Thymus (tissue), 11 donors: ENCODE data around the gene SEMA4D. TPM values are rescaled to one million over a fixed set of nuclear protein-coding genes. Genes with fewer than 3 reads are reported as not detected.
A peak's percentile ranks its signal among the peaks of the same experiment; 100 is the strongest.

Experiments used
- DNase-seq, 9 donors: peaks; one replicate each; pipeline ENCODE4 v3.0.0-alpha.2; 2013; ENCODE audit warnings: low spot score in 9 of 9, low read depth in 6 of 9, missing footprints in 1 of 9
- H3K27ac ChIP-seq, 2 donors: one replicate each; pipeline ENCODE4 v1.5.1; 2013; ENCODE audit warnings: control low read depth in 1 of 2, low read depth in 1 of 2, low read length in 1 of 2, mild to moderate bottlenecking in 1 of 2, moderate library complexity in 1 of 2
- H3K27me3 ChIP-seq, 2 donors: one replicate each; pipeline ENCODE4 v1.5.1; 2013; ENCODE audit warnings: low read length in 1 of 2; ENCODE audit not compliant: control insufficient read depth in 2 of 2, insufficient read depth in 1 of 2
- H3K36me3 ChIP-seq, 2 donors: one replicate each; pipeline ENCODE4 v1.5.1; 2013; ENCODE audit warnings: low read length in 1 of 2, mild to moderate bottlenecking in 1 of 2, moderate library complexity in 1 of 2; ENCODE audit not compliant: control insufficient read depth in 2 of 2, insufficient read depth in 2 of 2
- H3K4me1 ChIP-seq, 2 donors: one replicate each; pipeline ENCODE4 v1.5.1; 2013; ENCODE audit warnings: low read length in 2 of 2; ENCODE audit not compliant: control insufficient read depth in 2 of 2, insufficient read depth in 2 of 2
- H3K4me3 ChIP-seq, 2 donors: one replicate each; pipeline ENCODE4 v1.5.1; 2013; ENCODE audit warnings: low read length in 2 of 2, control low read depth in 1 of 2, mild to moderate bottlenecking in 1 of 2
- H3K9me3 ChIP-seq, 2 donors: one replicate each; pipeline ENCODE4 v1.5.1; 2013; ENCODE audit warnings: low read length in 1 of 2, mild to moderate bottlenecking in 1 of 2; ENCODE audit not compliant: control insufficient read depth in 2 of 2, insufficient read depth in 1 of 2
- WGBS: extraction: QIAGEN DNeasy Blood & Tissue Kit; methylation state at CpG from one replicate; pipeline ENCODE4 v1.1.7; 2013; 5-methylcytosine and 5-hydroxymethylcytosine counted together
- polyA plus RNA-seq: library from polyadenylated mRNA; stranded (reverse); fragments of 200-250 nt; gene quantifications from one replicate; pipeline ENCODE4 v1.2.3, GENCODE V29; 2013
- total RNA-seq: library from RNA; stranded (reverse); fragments of 120-200 nt; gene quantifications from one replicate; pipeline ENCODE4 v1.2.4, GENCODE V29; 2013
- donor health status: healthy.

Gene SEMA4D
- total and polyA plus RNA-seq, 2 donors: 26.8 to 62.1 TPM

DNA sequence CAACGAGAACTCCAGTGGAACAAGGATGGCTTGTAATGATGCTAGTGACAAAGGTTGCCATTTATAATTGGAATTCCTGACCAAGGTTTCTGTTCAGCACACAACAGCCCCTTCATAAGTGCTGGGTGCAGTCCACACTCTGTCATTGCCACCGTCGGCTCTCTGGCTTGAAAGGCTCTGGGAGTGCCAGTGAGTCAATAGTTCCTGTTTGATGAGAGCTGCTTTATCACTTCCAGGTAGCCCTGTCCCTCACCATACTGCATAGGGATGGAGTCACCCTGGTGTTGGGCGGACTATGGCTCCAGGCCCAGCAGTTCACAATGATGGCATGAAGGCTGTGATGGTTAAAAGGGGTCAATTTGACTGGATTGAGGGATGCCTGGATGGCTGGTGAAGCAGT lies 34.6 kb upstream of the SEMA4D start:
- peaks cover 39 to 80% of the 10 kb centered on the region in 2 donors for H3K4me1 ChIP-seq

DNA sequence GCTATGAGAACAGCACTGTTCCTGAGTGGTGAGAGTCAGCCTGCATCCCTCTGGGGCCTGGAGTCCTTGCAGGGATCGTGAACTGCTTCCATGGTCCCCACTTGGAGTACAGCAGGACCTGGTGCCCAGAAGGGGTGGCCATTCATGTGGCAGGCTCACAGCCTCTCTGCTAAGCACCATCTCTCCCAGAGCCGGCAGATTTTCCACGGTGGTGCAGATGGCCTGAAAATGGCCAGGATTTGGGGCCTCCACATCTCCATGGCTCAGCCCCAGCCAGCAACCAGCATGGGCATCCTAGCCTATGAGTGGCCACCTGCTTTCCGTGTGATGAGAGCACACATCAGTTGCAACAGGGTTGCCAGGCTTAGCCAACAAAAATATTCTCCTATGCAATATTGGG lies 33.9 kb upstream of the SEMA4D start:
- H3K9me3 ChIP-seq: peaks cover 0 to 9% of the 10 kb centered on the region in 2 donors
- H3K4me3 ChIP-seq: no peak overlapping the region
- WGBS: 98% methylated on average over 4 of the region's 4 CpGs
- H3K27me3 ChIP-seq: no peaks in the 10 kb centered on the region
- H3K4me1 ChIP-seq: peaks cover 36 to 79% of the 10 kb centered on the region in 2 donors
- H3K27ac ChIP-seq: no peak overlapping the region
- DNase-seq: no peak
- H3K36me3 ChIP-seq: no peaks in the 10 kb centered on the region

More for the DNA sequence above, 34.6 kb upstream of the SEMA4D start:
- WGBS: 43% methylated on average over 4 of the region's 4 CpGs
- Histone ChIP-seq H3K27ac (no peak overlapping the region), H3K9me3 (peaks cover 0 to 6% of the 10 kb centered on the region in 2 donors), H3K27me3 (no peaks in the 10 kb centered on the region), H3K36me3 (no peaks in the 10 kb centered on the region), H3K4me3 (no peak overlapping the region)
- no peak for DNase-seq

DNA sequence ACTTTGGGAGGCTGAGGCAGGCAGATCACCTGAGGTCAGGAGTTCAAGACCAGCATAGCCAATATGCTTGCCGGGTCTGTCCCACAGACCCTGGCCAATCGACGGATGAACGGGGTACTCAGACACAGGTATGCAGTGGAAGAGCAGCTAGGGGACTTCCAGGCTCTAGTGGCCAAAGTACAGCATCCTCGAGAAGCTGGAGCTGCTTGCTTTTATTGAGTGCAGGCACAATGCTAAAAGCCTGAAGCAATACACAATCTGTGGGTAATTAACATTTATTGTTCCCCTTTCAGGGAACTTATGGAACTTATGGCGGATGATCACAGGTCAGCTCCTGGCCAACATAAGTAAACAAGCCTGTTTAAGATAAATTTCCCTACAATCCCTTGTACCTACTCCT lies 32.8 kb upstream of the SEMA4D start:
- no peak overlapping the region for H3K27ac ChIP-seq
- no peak for DNase-seq
- whole genome bisulfite sequencing: 90% methylated on average over 6 of the region's 6 CpGs

DNA sequence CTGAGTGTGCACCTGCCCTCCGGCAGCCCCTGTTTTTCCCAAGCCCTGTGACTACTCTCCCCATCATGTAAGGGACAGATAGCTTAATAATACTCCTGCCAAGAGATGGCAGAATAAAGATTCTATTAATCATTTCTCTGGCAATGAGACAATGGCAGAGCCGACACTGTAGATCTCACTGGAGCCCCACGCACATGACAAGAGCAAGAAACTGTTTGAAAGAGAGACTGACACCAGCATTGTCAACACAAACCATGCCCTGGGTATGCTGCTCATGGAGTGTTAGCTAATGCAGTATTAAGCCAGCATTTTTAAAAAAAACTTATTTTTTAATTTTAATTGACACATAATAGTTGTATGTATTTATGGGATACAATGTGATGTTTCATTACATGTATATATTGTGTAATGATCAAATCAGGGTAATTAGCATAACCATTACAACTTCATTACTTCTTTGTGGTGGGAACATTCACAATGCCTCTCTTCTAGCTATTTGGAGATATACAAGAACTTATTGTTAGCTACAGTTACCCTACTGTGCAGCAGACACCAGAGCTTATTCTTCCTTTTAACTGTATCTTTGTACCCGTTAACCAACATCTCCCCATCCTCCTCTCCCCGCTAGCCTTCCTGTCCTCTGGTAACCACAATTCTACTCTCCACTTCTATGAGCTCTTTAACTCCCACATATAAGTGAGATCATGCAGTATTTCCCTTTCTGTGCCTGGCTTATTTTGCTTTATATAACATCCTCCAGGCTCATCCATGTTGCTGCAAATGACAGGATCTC lies 31.5 kb upstream of the SEMA4D start:
- H3K27me3 ChIP-seq: no peaks in the 10 kb centered on the region
- 49% methylated on average over 5 of the region's 5 CpGs for WGBS
- DNase-seq: peak in 1 of 9 donors; percentile 73
- peaks cover 0 to 9% of the 10 kb centered on the region in 2 donors for H3K9me3 ChIP-seq
- peak overlapping the region; percentile 3 to 74 for H3K27ac ChIP-seq
- peaks cover 44 to 80% of the 10 kb centered on the region in 2 donors for H3K4me1 ChIP-seq
- H3K4me3 ChIP-seq: no peak overlapping the region
- no peaks in the 10 kb centered on the region for H3K36me3 ChIP-seq

More for the DNA sequence above, 32.8 kb upstream of the SEMA4D start:
- Histone ChIP-seq H3K4me1 (peaks cover 42 to 80% of the 10 kb centered on the region in 2 donors), H3K27me3 (no peaks in the 10 kb centered on the region), H3K9me3 (peaks cover 0 to 9% of the 10 kb centered on the region in 2 donors), H3K4me3 (no peak overlapping the region), H3K36me3 (no peaks in the 10 kb centered on the region)

DNA sequence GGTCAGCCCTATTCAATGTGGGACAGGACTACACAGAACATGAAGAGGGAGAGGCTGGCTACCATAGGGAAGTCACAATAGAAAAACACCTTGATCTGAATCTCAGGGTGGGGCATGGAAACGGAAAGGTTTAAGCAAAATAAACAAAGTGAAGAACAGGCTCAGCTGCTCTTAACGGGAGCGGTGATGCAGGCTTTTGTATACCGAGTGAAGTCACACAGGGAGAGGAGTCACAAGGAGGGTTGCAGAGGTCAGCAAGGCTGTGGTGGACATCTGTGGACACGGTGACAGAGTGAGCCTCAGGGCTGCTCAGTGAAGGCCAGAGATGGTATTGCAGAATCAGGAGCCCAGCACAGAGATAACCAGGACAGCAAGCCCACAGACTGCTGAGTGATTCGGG lies 30.6 kb upstream of the SEMA4D start:
- Histone ChIP-seq H3K9me3 (peaks cover 0 to 9% of the 10 kb centered on the region in 2 donors), H3K36me3 (no peaks in the 10 kb centered on the region), H3K27ac (peak overlapping the region in 1 of 2 donors; percentile 82), H3K4me1 (peaks cover 50 to 83% of the 10 kb centered on the region in 2 donors), H3K27me3 (no peaks in the 10 kb centered on the region), H3K4me3 (no peak overlapping the region)
- WGBS: 92% methylated on average over 6 of the region's 6 CpGs
- no peak for DNase-seq

DNA sequence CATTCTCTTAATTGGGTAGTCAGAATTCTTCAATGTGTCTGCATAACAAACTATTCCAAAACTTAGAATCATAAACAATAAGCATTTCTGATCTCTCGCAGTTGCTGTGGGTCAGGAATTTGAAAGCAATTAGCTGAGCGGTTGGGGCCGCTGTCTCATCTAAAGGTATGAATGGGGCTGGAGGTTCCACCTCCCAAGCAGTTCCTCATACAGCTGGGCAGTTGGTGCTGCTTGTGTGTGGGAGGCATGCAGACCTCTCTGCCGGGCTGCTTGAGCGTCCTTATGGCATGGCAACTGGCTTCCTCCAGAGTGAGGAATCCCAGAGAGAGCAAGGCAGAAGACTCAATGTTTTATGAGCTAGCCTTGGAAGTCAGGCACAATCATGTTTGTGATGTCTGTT lies 30.2 kb upstream of the SEMA4D start:
- peaks cover 54 to 84% of the 10 kb centered on the region in 2 donors for H3K4me1 ChIP-seq
- no peak for DNase-seq
- no peaks in the 10 kb centered on the region for H3K36me3 ChIP-seq
- peaks cover 0 to 9% of the 10 kb centered on the region in 2 donors for H3K9me3 ChIP-seq
- no peaks in the 10 kb centered on the region for H3K27me3 ChIP-seq
- WGBS: 99% methylated on average over 5 of the region's 5 CpGs
- H3K27ac ChIP-seq: no peak overlapping the region
- H3K4me3 ChIP-seq: no peak overlapping the region

DNA sequence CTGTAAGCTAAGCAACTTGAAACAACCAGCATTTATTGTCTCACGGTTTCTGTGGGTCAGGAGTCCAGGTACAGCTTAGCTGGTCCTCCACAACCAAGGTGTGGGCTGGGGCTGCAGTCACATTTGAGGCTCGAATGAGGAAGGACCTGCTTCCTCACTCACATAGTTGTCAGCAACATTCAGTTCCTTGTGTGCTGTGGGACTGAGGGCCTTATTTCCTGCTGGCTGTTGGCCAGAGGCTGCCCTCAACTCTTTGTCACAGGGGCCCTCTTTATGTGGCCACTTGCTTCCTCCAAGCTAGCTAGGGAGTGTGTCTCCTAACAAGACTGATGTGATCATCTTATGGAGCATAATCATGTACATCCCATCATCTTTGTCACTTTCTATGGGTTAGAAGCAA lies 29.2 kb upstream of the SEMA4D start:
- no peak for DNase-seq
- no peaks in the 10 kb centered on the region for H3K27me3 ChIP-seq
- H3K27ac ChIP-seq: no peak overlapping the region
- H3K9me3 ChIP-seq: peaks cover 0 to 9% of the 10 kb centered on the region in 2 donors
- 76% methylated on average over 2 of the region's 2 CpGs for WGBS
- H3K36me3 ChIP-seq: no peaks in the 10 kb centered on the region
- no peak overlapping the region for H3K4me3 ChIP-seq
- peaks cover 61 to 84% of the 10 kb centered on the region in 2 donors for H3K4me1 ChIP-seq

DNA sequence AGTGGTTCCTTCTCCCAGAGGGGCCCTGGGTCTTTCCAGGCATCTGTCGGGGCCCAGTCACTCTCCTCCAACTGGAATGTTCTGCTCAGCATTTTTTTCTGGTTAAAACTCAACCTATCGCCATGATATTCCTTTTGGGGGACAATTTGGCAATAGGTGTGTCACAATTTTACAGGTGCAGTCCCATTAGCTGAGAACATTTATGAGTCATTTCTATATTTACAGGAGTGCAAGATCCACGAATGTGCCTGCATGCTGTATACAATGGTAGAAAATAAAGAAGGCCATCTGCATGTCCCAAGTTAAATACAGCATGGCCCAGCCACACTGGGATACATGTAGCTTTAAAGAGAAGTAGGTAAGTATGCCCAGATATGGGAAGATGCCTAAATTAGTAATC lies 28.8 kb upstream of the SEMA4D start:
- Histone ChIP-seq H3K36me3 (no peaks in the 10 kb centered on the region), H3K4me1 (peaks cover 63 to 86% of the 10 kb centered on the region in 2 donors), H3K9me3 (peaks cover 0 to 9% of the 10 kb centered on the region in 2 donors), H3K27ac (no peak overlapping the region), H3K27me3 (no peaks in the 10 kb centered on the region), H3K4me3 (no peak overlapping the region)
- WGBS: 94% methylated on average over 3 of the region's 3 CpGs
- DNase-seq: no peak

DNA sequence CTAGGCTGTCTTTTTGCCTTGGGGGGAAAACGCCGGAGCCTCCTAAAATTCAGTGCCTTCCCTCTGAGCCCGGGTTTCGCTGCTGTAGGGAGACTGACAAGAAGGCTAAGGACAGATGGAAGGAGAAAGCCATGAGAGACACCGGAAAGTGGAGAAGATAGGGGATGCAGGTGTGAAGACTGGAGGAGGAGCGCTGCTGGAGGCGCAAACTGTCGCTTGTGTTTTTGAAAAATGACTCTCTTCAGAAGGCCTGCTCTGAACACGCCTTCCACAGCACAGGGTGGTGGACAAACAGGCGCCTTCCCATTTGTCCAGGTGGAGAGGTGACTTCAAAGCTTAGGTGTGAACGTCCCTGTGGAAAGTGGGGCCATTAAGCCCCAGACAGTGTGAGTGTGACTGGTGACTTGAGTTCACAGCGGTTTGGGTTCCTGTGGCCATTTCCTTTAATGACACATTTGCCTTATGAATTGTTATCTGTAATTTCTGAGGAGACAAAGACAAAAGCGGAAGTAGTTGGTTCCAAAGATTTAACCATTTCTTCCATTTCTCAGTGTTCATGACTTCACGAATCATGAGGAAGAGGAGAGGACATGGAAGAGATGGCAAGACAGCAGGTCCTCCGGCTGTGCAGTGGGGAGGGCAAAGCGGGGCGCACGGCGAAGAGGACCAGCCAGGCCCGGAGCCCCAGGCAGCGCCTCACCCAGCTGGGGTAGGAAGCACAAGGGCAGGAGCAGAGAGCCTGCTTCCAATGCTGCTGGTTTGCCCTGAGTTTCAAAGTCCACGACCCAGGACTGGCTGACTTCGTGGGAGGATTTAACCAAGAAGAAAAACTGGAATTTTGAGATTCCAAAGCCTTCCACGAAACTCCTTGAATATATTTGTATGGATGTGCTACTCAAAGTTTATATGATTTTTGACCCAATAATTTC lies 27.8 kb upstream of the SEMA4D start:
- H3K36me3 ChIP-seq: no peaks in the 10 kb centered on the region
- H3K27ac ChIP-seq: peak overlapping the region; percentile 75 to 99
- 67% methylated on average over 24 of the region's 24 CpGs for WGBS
- no peak overlapping the region for H3K4me3 ChIP-seq
- peak in 2 of 9 donors; percentile 51 to 81 for DNase-seq
- H3K4me1 ChIP-seq: peaks cover 68 to 89% of the 10 kb centered on the region in 2 donors
- H3K9me3 ChIP-seq: peaks cover 0 to 9% of the 10 kb centered on the region in 2 donors
- H3K27me3 ChIP-seq: no peaks in the 10 kb centered on the region
